ENCODE results near the gene LRCOL1.

- no peak for TF ChIP-seq CTCF (IDR thresholded peaks at IDR 0.05)
- no peak for TF ChIP-seq POLR2A (IDR thresholded peaks at IDR 0.05)
Observed at GRCh38 chr12:132588319-132588718, 22.1 kb downstream of the LRCOL1 start.
